ENCODE measurements around the gene TNRC18.
"Not testable (repeated sequence)": the region's sequence is repeated elsewhere in the genome, so short reads cannot be mapped to it uniquely, and the experiment has no call there.

GRCh38 chr7:5287373-5287772, 136.3 kb downstream of the TNRC18 start:
- not testable (repeated sequence) for TF ChIP-seq CTCF (IDR thresholded peaks at IDR 0.05; ENCODE audit: poor library complexity); EZH2 (IDR thresholded peaks at IDR 0.05; ENCODE audit: borderline replicate concordance)
